Measurements from ENCODE around the gene ERP27. TPM values are rescaled to one million over a fixed set of nuclear protein-coding genes. Genes with fewer than 3 reads are reported as not detected.

Gene ERP27
- total RNA-seq, 1 donor from 2014 or later = 58.1 TPM

- Mint-ChIP-seq H3K9me3 (peaks cover 7% of the 10 kb centered on the region), H3K27ac (peak overlapping the region; percentile 92), H3K4me3 (no peak overlapping the region), H3K27me3 (ENCODE audit: low read depth) (no peaks in the 10 kb centered on the region), H3K36me3 (peaks cover 12% of the 10 kb centered on the region), H3K4me1 (peaks cover 45% of the 10 kb centered on the region)
- no peak for DNase-seq (ENCODE audit: low spot score in 2 of 2, unreplicated experiment in 2 of 2)
- TF ChIP-seq CTCF (IDR thresholded peaks at IDR 0.05; ENCODE audit: unreplicated experiment) = no peak
Observed at GRCh38 chr12:14903386-14904098, 34.8 kb downstream of the ERP27 start.

- Mint-ChIP-seq H3K4me3 (no peak overlapping the region), H3K27me3 (ENCODE audit: low read depth) (no peaks in the 10 kb centered on the region), H3K27ac (peak overlapping the region; percentile 95), H3K36me3 (peaks cover 3% of the 10 kb centered on the region), H3K4me1 (peaks cover 47% of the 10 kb centered on the region), H3K9me3 (peaks cover 2% of the 10 kb centered on the region)
- DNase-seq (ENCODE audit: low spot score in 2 of 2, unreplicated experiment in 2 of 2) = no peak
- no peak for TF ChIP-seq CTCF (IDR thresholded peaks at IDR 0.05; ENCODE audit: unreplicated experiment)
Observed at GRCh38 chr12:14902465-14902864, 35.9 kb downstream of the ERP27 start.

GRCh38 chr12:14901228-14901562 lies 37.1 kb downstream of the ERP27 start:
- Mint-ChIP-seq H3K9me3 (peaks cover 2% of the 10 kb centered on the region), H3K4me1 (peaks cover 57% of the 10 kb centered on the region), H3K4me3 (no peak overlapping the region), H3K27me3 (ENCODE audit: low read depth) (no peaks in the 10 kb centered on the region), H3K36me3 (peaks cover 3% of the 10 kb centered on the region), H3K27ac (no peak overlapping the region)
- no peak for TF ChIP-seq CTCF (IDR thresholded peaks at IDR 0.05; ENCODE audit: unreplicated experiment)
- DNase-seq (ENCODE audit: low spot score in 2 of 2, unreplicated experiment in 2 of 2) = no peak

- Mint-ChIP-seq H3K4me1 (peaks cover 59% of the 10 kb centered on the region), H3K36me3 (peaks cover 3% of the 10 kb centered on the region), H3K9me3 (peaks cover 2% of the 10 kb centered on the region), H3K4me3 (no peak overlapping the region), H3K27me3 (ENCODE audit: low read depth) (no peaks in the 10 kb centered on the region), H3K27ac (no peak overlapping the region)
- no peak for DNase-seq (ENCODE audit: low spot score in 2 of 2, unreplicated experiment in 2 of 2)
- no peak for TF ChIP-seq CTCF (IDR thresholded peaks at IDR 0.05; ENCODE audit: unreplicated experiment)
Observed at GRCh38 chr12:14900521-14901227, 37.7 kb downstream of the ERP27 start.

- no peaks in the 10 kb centered on the region for H3K36me3 Mint-ChIP-seq
- H3K4me1 Mint-ChIP-seq = peaks cover 54% of the 10 kb centered on the region
- H3K4me3 Mint-ChIP-seq = no peak overlapping the region
- peaks cover 2% of the 10 kb centered on the region for H3K9me3 Mint-ChIP-seq
- H3K27me3 Mint-ChIP-seq (ENCODE audit: low read depth) = no peaks in the 10 kb centered on the region
- DNase-seq (ENCODE audit: low spot score in 2 of 2, unreplicated experiment in 2 of 2) = no peak
- no peak for TF ChIP-seq CTCF (IDR thresholded peaks at IDR 0.05; ENCODE audit: unreplicated experiment)
- peak overlapping the region; percentile 84 for H3K27ac Mint-ChIP-seq
Observed at GRCh38 chr12:14896521-14897169, 41.7 kb downstream of the ERP27 start.

All from mesothelial cell of epicardium (in vitro differentiated cells).